OCI-LY3 (cell line): ENCODE results near the gene PIP5K1B.

Experiments
- H2AFZ ChIP-seq: fragments of 200-600, 300-600 bp; shearing (Covaris generic); 2 replicates; pipeline ENCODE4 v1.6.0; 2014; ENCODE audit warnings: antibody characterized with exemption, low read depth, low read length
- H3K27ac ChIP-seq: fragments of 200-600, 300-600 bp; sonication (generic); 2 replicates; pipeline ENCODE4 v1.5.1; 2014; ENCODE audit warnings: mild to moderate bottlenecking, low read length, moderate library complexity, mixed read lengths
- H3K27me3 ChIP-seq: fragments of 200-600, 300-600 bp; sonication (generic); 2 replicates; pipeline ENCODE4 v1.6.1; 2014; ENCODE audit warnings: low read depth, low read length, mixed read lengths
- H3K36me3 ChIP-seq: fragments of 200-600, 300-600 bp; sonication (generic); replicated peaks from 2 replicates; pipeline ENCODE3; 2014; ENCODE audit warnings: low read depth, low read length, mixed read lengths
- H3K4me1 ChIP-seq: fragments of 300-600, 200-600 bp; sonication (generic); 2 replicates; pipeline ENCODE4 v1.6.1; 2014; ENCODE audit warnings: low read length, mixed read lengths
- H3K4me2 ChIP-seq: fragments of 200-600, 300-600 bp; sonication (generic); 2 replicates; pipeline ENCODE4 v1.6.1; 2014; ENCODE audit warnings: low read length, mixed read lengths
- H3K4me3 ChIP-seq: fragments of 300-600, 200-600 bp; sonication (generic); 2 replicates; pipeline ENCODE4 v1.5.1; 2014; ENCODE audit warnings: antibody characterized with exemption, mild to moderate bottlenecking, low read length, moderate library complexity
- H3K79me2 ChIP-seq: fragments of 300-600, 200-600 bp; shearing (Covaris generic); 2 replicates; pipeline ENCODE4 v1.6.1; 2014; ENCODE audit warnings: mild to moderate bottlenecking, low read length, mixed read lengths
- H3K9ac ChIP-seq: fragments of 300-600, 200-600 bp; shearing (Covaris generic); 2 replicates; pipeline ENCODE4 v1.6.0; 2014; ENCODE audit warnings: mild to moderate bottlenecking, low read length, moderate library complexity
- H3K9me3 ChIP-seq: fragments of 200-600, 300-600 bp; shearing (Covaris generic); 2 replicates; pipeline ENCODE4 v1.6.1; 2014; ENCODE audit warnings: low read length, mixed read lengths; ENCODE audit not compliant: insufficient read depth
- H4K20me1 ChIP-seq: fragments of 200-600, 300-600 bp; sonication (generic); 2 replicates; pipeline ENCODE4 v1.6.1; 2016; ENCODE audit warnings: low read length, mixed read lengths; ENCODE audit not compliant: insufficient read depth
- CTCF ChIP-seq: fragments of 200-600, 300-600 bp; sonication (generic); IDR thresholded peaks from 2 replicates; pipeline ENCODE4 v1.5.1; 2014; ENCODE audit warnings: antibody characterized with exemption, low read length, low read depth
- EZH2phosphoT487 ChIP-seq: fragments of 200-600 bp; shearing (Covaris generic); IDR thresholded peaks from 2 replicates; pipeline ENCODE4 v1.6.1; 2018; ENCODE audit warnings: antibody characterized with exemption, mixed run types, low read depth

The PIP5K1B gene

GRCh38 chr9:68942790-68943189 is 237.8 kb downstream of the PIP5K1B start:
- Histone ChIP-seq H3K36me3 (no peaks in the 10 kb centered on the region), H3K4me1 (peaks cover 12% of the 10 kb centered on the region), H4K20me1 (no peaks in the 10 kb centered on the region), H3K27ac (no peak overlapping the region), H3K79me2 (no peaks in the 10 kb centered on the region), H2AFZ (no peak overlapping the region), H3K4me2 (no peak overlapping the region), H3K9me3 (no peaks in the 10 kb centered on the region), H3K9ac (no peak overlapping the region), H3K27me3 (peaks cover 44% of the 10 kb centered on the region), H3K4me3 (no peak overlapping the region)
- TF ChIP-seq CTCF (no peak), EZH2phosphoT487 (no peak)

- no peak overlapping the region for H3K4me2 ChIP-seq
Measured at GRCh38 chr9:68947015-68947414, 242.0 kb downstream of the PIP5K1B start.

DNA sequence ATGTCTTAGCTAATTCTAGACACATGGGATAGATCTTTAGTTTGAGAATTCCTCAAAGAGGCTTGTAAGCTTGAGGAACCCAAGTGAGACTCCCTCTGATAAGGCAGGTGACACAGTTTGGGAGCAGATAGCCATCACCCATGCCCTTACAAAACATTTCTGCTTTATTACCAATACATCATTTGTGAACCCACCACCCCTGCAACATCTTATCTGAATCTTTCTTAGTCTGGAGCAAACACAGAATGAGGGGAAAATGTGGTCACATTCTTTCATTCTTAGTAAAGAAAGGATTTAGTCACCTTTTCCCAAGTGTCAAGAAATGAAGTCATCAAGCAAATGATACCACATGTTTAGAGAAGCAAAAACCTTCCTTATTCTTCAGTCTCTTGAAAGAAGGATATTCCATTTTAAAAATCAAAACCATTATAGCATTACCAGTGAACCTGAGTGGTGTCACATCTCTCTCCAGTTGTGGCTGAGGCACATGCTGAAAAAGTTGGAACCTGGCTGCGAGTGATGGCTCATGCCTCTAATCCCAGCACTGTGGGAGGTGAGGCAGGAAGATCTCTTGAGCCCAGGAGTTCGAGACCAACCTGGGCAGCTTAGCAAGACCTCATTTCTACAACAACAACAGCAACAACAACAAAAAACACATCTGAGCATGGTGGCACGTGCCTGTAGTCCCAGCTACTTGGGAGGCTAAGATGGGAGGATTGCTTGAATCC is 243.0 kb downstream of the PIP5K1B start:
- no peak for TF ChIP-seq CTCF
- no peak for TF ChIP-seq EZH2phosphoT487
- Histone ChIP-seq H3K79me2 (no peaks in the 10 kb centered on the region), H3K36me3 (no peaks in the 10 kb centered on the region), H3K9me3 (no peaks in the 10 kb centered on the region), H3K4me1 (peaks cover 43% of the 10 kb centered on the region), H3K9ac (no peak overlapping the region), H3K4me3 (no peak overlapping the region), H3K27me3 (peaks cover 33% of the 10 kb centered on the region), H2AFZ (no peak overlapping the region), H4K20me1 (no peaks in the 10 kb centered on the region), H3K27ac (no peak overlapping the region), H3K4me2 (0 out of 2 replicates have a peak overlapping the region, but pooled peaks have one; percentile 6)

More at GRCh38 chr9:68947015-68947414, 242.0 kb downstream of the PIP5K1B start:
- TF ChIP-seq CTCF, result no peak
- TF ChIP-seq EZH2phosphoT487, result no peak
- Histone ChIP-seq H3K36me3 (no peaks in the 10 kb centered on the region), H2AFZ (no peak overlapping the region), H3K4me1 (peaks cover 35% of the 10 kb centered on the region), H3K9me3 (no peaks in the 10 kb centered on the region), H3K9ac (no peak overlapping the region), H3K27me3 (peaks cover 33% of the 10 kb centered on the region), H4K20me1 (no peaks in the 10 kb centered on the region), H3K27ac (no peak overlapping the region), H3K79me2 (no peaks in the 10 kb centered on the region), H3K4me3 (no peak overlapping the region)

- Histone ChIP-seq H3K27ac (no peak overlapping the region), H4K20me1 (no peaks in the 10 kb centered on the region), H3K27me3 (peaks cover 23% of the 10 kb centered on the region), H3K9me3 (no peaks in the 10 kb centered on the region), H3K4me1 (peaks cover 38% of the 10 kb centered on the region), H3K79me2 (no peaks in the 10 kb centered on the region), H3K4me3 (peak overlapping the region; percentile 45), H2AFZ (peak overlapping the region; percentile 45; the same call in 1 of the 2 replicates), H3K9ac (no peak overlapping the region), H3K4me2 (peak overlapping the region; percentile 60), H3K36me3 (no peaks in the 10 kb centered on the region)
- no peak for TF ChIP-seq EZH2phosphoT487
- peak; percentile 70 for TF ChIP-seq CTCF
Measured at GRCh38 chr9:68949271-68950000, 244.4 kb downstream of the PIP5K1B start.
